DND-41 (cell line): ENCODE results near the gene TMEM45A.

ENCODE experiments used
- ATAC-seq: fragments of 200-7000 bp; cut with Tn5 transposase; 3 replicates; pipeline ENCODE4 v1.9.1; 2021; ENCODE audit warnings: low read depth; ENCODE audit not compliant: insufficient read depth
- DNase-seq: peaks from one replicate; pipeline ENCODE4 v3.0.0-alpha.2; 2020
- H2AFZ ChIP-seq: 2 replicates; pipeline ENCODE4 v1.6.0; 2012; ENCODE audit warnings: low read depth, low read length
- H3K27ac ChIP-seq: 2 replicates; pipeline ENCODE4 v1.5.1; 2012; ENCODE audit warnings: low read length, inconsistent platforms
- H3K27me3 ChIP-seq: fragments of 200-600 bp; sonication (generic); 2 replicates; pipeline ENCODE4 v1.6.0; 2012; ENCODE audit warnings: low read length, mild to moderate bottlenecking, inconsistent platforms; ENCODE audit not compliant: insufficient read depth, poor library complexity
- H3K36me3 ChIP-seq: 2 replicates; pipeline ENCODE4 v1.5.1; 2012; ENCODE audit warnings: low read length, inconsistent platforms; ENCODE audit not compliant: insufficient read depth
- H3K4me1 ChIP-seq: 2 replicates; pipeline ENCODE4 v1.5.1; 2012; ENCODE audit warnings: mild to moderate bottlenecking, low read length; ENCODE audit not compliant: insufficient read depth
- H3K4me2 ChIP-seq: 2 replicates; pipeline ENCODE4 v1.6.0; 2012; ENCODE audit warnings: mild to moderate bottlenecking, moderate library complexity, low read length, inconsistent platforms; ENCODE audit not compliant: insufficient read depth
- H3K4me3 ChIP-seq, 2 experiments: fragments of 200-600 bp in 1 of 2; shearing (Covaris generic) in 1 of 2; 2 replicates each; pipeline ENCODE4 v1.5.1; 2012 to 2016; ENCODE audit warnings: inconsistent platforms in 2 of 2, low read length in 2 of 2, mild to moderate bottlenecking in 2 of 2, low read depth in 1 of 2, moderate library complexity in 1 of 2
- H3K79me2 ChIP-seq: 2 replicates; pipeline ENCODE4 v1.6.0; 2012; ENCODE audit warnings: low read length, inconsistent platforms; ENCODE audit not compliant: insufficient read depth
- H3K9ac ChIP-seq: 2 replicates; pipeline ENCODE4 v1.6.0; 2012; ENCODE audit warnings: low read depth, mild to moderate bottlenecking, inconsistent platforms, low read length, moderate library complexity
- H3K9me3 ChIP-seq: 2 replicates; pipeline ENCODE4 v1.5.1; 2012; ENCODE audit warnings: low read length, moderate library complexity, mild to moderate bottlenecking, inconsistent platforms; ENCODE audit not compliant: insufficient read depth, severe bottlenecking
- H4K20me1 ChIP-seq: 2 replicates; pipeline ENCODE4 v1.6.0; 2012; ENCODE audit warnings: low read length; ENCODE audit not compliant: insufficient read depth
- EZH2 ChIP-seq: IDR thresholded peaks from 3 replicates; pipeline ENCODE4 v1.6.1; 2012; ENCODE audit warnings: borderline replicate concordance, low read depth, mild to moderate bottlenecking, moderate library complexity, low read length, inconsistent platforms; ENCODE audit not compliant: severe bottlenecking
- TF ChIP-seq, protein P1 (sequence below): IDR thresholded peaks from 2 replicates; pipeline ENCODE4 v1.5.1; 2012; ENCODE audit warnings: borderline replicate concordance, low read length, moderate library complexity, mild to moderate bottlenecking; ENCODE audit not compliant: poor library complexity, severe bottlenecking; ENCODE audit errors: extremely low read depth

TMEM45A gene

DNA sequence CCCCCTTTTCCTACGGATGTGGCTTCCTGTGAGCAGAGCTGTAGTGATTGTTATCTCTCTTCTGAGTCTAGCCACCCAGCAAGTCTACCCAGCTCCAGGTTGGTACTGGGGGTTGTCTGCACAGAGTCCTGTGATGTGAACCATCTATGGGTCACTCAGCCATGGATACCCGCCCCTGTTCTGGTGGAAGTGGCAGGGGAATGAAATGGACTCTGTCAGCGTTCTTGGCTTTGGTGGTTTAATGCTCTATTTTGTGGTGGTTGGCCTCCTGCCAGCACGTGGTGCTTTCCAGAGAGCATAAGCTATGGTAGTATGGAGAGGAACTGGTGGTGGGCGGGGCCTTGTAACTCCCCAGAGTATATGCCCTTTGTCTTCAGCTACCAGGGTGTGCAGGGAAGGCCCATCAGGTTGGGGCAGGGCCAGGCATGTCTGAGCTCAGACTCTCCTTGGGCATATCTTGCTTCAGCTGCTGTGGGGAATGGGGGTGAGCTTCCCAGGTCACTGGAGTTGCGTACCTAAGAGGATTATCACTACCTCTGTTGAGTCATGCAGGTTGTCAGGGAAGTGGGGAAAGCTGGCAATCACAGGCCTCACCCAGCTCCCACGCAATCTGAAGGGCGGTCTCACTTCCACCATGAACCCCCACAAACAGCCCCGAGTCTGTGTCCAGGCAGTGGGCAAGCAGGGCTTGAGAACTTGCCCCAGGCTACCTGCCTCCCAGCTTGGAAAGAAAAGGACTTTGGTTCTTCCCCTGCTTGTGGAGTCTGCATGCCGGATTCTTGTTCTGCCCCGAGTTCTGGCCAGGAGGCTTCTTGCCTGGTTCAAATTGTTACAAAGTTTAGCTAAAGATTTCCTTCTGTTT lies 108.0 kb downstream of the TMEM45A start:
- Histone ChIP-seq H4K20me1 (no peaks in the 10 kb centered on the region), H3K27me3 (no peaks in the 10 kb centered on the region), H3K4me2 (peak overlapping the region; percentile 48), H3K27ac (peak overlapping the region; percentile 63), H3K36me3 (no peaks in the 10 kb centered on the region), H3K4me1 (peaks cover 29% of the 10 kb centered on the region), H3K9ac (no peak overlapping the region), H3K4me3 (peak overlapping the region in 1 of 2 experiments; percentile 34; a peak in 1 of 4 replicates), H3K9me3 (no peaks in the 10 kb centered on the region), H2AFZ (peak overlapping the region; percentile 55; the same call in 1 of the 2 replicates), H3K79me2 (no peaks in the 10 kb centered on the region)
- ATAC-seq (peak; percentile 96), DNase-seq (peak; percentile 79)
- TF ChIP-seq, protein P1, sequence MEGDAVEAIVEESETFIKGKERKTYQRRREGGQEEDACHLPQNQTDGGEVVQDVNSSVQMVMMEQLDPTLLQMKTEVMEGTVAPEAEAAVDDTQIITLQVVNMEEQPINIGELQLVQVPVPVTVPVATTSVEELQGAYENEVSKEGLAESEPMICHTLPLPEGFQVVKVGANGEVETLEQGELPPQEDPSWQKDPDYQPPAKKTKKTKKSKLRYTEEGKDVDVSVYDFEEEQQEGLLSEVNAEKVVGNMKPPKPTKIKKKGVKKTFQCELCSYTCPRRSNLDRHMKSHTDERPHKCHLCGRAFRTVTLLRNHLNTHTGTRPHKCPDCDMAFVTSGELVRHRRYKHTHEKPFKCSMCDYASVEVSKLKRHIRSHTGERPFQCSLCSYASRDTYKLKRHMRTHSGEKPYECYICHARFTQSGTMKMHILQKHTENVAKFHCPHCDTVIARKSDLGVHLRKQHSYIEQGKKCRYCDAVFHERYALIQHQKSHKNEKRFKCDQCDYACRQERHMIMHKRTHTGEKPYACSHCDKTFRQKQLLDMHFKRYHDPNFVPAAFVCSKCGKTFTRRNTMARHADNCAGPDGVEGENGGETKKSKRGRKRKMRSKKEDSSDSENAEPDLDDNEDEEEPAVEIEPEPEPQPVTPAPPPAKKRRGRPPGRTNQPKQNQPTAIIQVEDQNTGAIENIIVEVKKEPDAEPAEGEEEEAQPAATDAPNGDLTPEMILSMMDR: no peak
- no peak for TF ChIP-seq EZH2

DNA sequence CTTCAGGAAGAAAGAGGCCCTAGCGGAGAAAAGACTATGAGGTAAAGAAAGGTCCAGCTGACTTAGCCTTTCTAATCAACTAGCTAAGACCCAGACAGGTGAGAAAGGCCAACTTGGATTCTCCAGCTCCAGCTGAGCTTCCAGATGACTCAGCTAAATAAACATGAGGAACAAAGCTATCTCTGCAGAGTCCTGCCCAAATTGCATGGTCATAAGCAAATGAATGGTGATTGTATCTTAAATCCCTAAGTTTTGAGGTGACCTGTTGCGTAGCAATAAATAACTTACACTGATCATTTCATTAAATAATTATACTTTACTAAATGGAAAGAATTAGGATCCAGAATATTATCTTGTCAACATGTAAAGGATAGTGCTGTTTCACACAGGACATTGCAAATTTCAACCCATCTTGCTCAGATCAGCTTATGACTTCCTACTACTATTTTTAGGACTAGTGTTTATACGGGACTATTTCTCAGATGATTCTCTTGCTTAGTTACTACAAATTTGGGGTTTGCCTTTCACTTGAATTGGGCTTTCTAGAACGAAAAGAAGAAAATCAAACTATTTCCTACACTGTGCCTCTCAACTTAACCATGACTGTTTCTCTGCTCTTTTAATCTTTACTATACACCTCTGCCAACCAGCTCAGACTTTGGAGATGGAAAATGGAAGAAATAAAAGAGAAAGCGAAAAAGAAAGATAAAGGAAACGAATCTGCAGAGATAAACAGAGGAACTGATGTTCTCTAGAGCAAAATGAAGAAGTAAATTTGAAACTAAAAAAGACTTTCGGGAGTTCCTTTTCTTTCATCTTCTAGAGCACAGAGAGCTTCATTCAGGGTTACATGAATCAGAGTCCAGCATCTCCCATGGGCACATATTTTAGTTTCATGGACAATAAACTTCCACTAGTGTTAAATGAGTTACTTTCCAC lies 110.4 kb downstream of the TMEM45A start:
- Histone ChIP-seq H3K79me2 (no peaks in the 10 kb centered on the region), H3K27ac (no peak overlapping the region), H3K9ac (no peak overlapping the region), H3K27me3 (no peaks in the 10 kb centered on the region), H3K4me2 (no peak overlapping the region), H3K36me3 (no peaks in the 10 kb centered on the region), H2AFZ (no peak overlapping the region), H3K4me1 (peaks cover 29% of the 10 kb centered on the region), H3K4me3 (no peak overlapping the region), H3K9me3 (no peaks in the 10 kb centered on the region), H4K20me1 (no peaks in the 10 kb centered on the region)
- no peak for ATAC-seq
- TF ChIP-seq EZH2: no peak
- TF ChIP-seq, protein P1: no peak
- DNase-seq: no peak

DNA sequence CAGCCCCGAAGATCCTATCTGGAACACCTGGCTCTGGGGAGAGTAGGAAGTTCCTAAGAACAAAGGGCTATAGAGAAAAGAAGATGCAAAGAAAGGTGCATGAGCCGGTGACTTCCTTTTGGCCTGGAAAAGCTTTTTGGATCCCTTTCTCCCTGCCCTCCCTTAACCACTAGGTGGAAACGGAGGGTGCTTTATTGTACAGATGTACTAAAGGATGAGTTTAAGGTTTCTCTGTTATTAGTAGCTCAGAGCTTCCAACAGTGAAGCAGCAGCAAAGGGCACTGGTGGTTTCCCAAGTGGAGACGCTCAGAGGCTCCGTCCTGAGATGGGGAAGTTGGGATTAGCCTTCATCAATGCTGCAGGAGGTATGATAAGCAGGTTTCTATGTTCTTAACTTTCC lies 111.0 kb downstream of the TMEM45A start:
- H4K20me1 ChIP-seq: no peaks in the 10 kb centered on the region
- no peaks in the 10 kb centered on the region for H3K9me3 ChIP-seq
- no peak overlapping the region for H3K4me2 ChIP-seq
- TF ChIP-seq, protein P1: peak; percentile 53
- no peak for TF ChIP-seq EZH2
- no peak overlapping the region for H3K9ac ChIP-seq
- no peaks in the 10 kb centered on the region for H3K27me3 ChIP-seq
- no peak overlapping the region for H2AFZ ChIP-seq
- H3K27ac ChIP-seq: no peak overlapping the region
- no peaks in the 10 kb centered on the region for H3K79me2 ChIP-seq
- no peak overlapping the region for H3K4me3 ChIP-seq
- DNase-seq: peak; percentile 11
- no peak for ATAC-seq
- no peaks in the 10 kb centered on the region for H3K36me3 ChIP-seq
- peaks cover 29% of the 10 kb centered on the region for H3K4me1 ChIP-seq
